ENCODE results near the gene SYMPK. TPM values are rescaled to one million over a fixed set of nuclear protein-coding genes. Genes with fewer than 3 reads are reported as not detected.

The SYMPK gene
- total RNA-seq, 4 donors from 2014 or later = 31.0 to 89.0 (median 57.4) TPM

GRCh38 chr19:45767881-45768654 is 94.9 kb downstream of the SYMPK start:
- peak overlapping the region; percentile 54 to 91 (median 83) for H3K4me3 ChIP-seq
- no peaks in the 10 kb centered on the region for H3K27me3 ChIP-seq
- H3K4me1 ChIP-seq = peaks cover 0 to 56% (median 38%) of the 10 kb centered on the region in 4 donors
- peak overlapping the region; percentile 91 to 99 (median 96) for H3K27ac ChIP-seq
- 0 to 1% methylated on average over 11 to 54 of the region's 102 CpGs for WGBS, 2 donors
- TF ChIP-seq CTCF (IDR thresholded peaks at IDR 0.05) (peak in 2 of 5 experiments; percentile 12 to 21), EP300 (IDR thresholded peaks at IDR 0.05) (peak in 1 of 2 donors; percentile 17), POLR2A (IDR thresholded peaks at IDR 0.05) (no peak)
- no peaks in the 10 kb centered on the region for H3K9me3 ChIP-seq
- DNase-seq (ENCODE audit: low spot score in 2 of 2) = peak in 1 of 2 donors; percentile 53
- H3K36me3 ChIP-seq = peaks cover 0 to 26% (median 0%) of the 10 kb centered on the region in 3 donors

GRCh38 chr19:45767410-45767880 is 95.5 kb downstream of the SYMPK start:
- H3K36me3 ChIP-seq = peaks cover 0 to 20% (median 0%) of the 10 kb centered on the region in 3 donors
- H3K4me1 ChIP-seq = peaks cover 0 to 56% (median 38%) of the 10 kb centered on the region in 4 donors
- TF ChIP-seq EP300 (IDR thresholded peaks at IDR 0.05) (peak; percentile 15 to 94), POLR2A (IDR thresholded peaks at IDR 0.05) (peak; percentile 50 to 84), CTCF (IDR thresholded peaks at IDR 0.05) (peak in 1 of 5 experiments; percentile 9)
- peak overlapping the region; percentile 91 to 99 (median 96) for H3K27ac ChIP-seq
- peak overlapping the region; percentile 54 to 91 (median 83) for H3K4me3 ChIP-seq
- H3K27me3 ChIP-seq = no peaks in the 10 kb centered on the region
- peak; percentile 81 to 82 for DNase-seq (ENCODE audit: low spot score in 2 of 2)
- 13 to 15% methylated on average over 30 to 31 of the region's 31 CpGs for WGBS, 2 donors
- no peaks in the 10 kb centered on the region for H3K9me3 ChIP-seq

- TF ChIP-seq CTCF (IDR thresholded peaks at IDR 0.05) = no peak
- no peak for TF ChIP-seq EP300 (IDR thresholded peaks at IDR 0.05)
- no peak for TF ChIP-seq POLR2A (IDR thresholded peaks at IDR 0.05)
- H3K27ac ChIP-seq = peak overlapping the region; percentile 91 to 99 (median 96)
- H3K27me3 ChIP-seq = no peaks in the 10 kb centered on the region
- H3K4me3 ChIP-seq = peak overlapping the region; percentile 54 to 91 (median 83)
- DNase-seq (ENCODE audit: low spot score in 2 of 2) = no peak
- peaks cover 0 to 56% (median 38%) of the 10 kb centered on the region in 4 donors for H3K4me1 ChIP-seq
- WGBS, 2 donors = 5 to 17% methylated on average over 3 to 6 of the region's 24 CpGs
- no peaks in the 10 kb centered on the region for H3K9me3 ChIP-seq
- peaks cover 0 to 17% (median 0%) of the 10 kb centered on the region in 3 donors for H3K36me3 ChIP-seq
Measured at GRCh38 chr19:45766869-45767346, 96.0 kb downstream of the SYMPK start.

GRCh38 chr19:45766296-45766868 is 96.6 kb downstream of the SYMPK start:
- peaks cover 0 to 51% (median 37%) of the 10 kb centered on the region in 4 donors for H3K4me1 ChIP-seq
- peak overlapping the region; percentile 91 to 99 (median 96) for H3K27ac ChIP-seq
- WGBS, 2 donors = 48 to 55% methylated on average over 10 to 12 of the region's 17 CpGs
- peaks cover 0 to 12% (median 0%) of the 10 kb centered on the region in 3 donors for H3K36me3 ChIP-seq
- H3K27me3 ChIP-seq = no peaks in the 10 kb centered on the region
- no peak for TF ChIP-seq POLR2A (IDR thresholded peaks at IDR 0.05)
- no peak for TF ChIP-seq EP300 (IDR thresholded peaks at IDR 0.05)
- TF ChIP-seq CTCF (IDR thresholded peaks at IDR 0.05) = no peak
- DNase-seq (ENCODE audit: low spot score in 2 of 2) = no peak
- H3K9me3 ChIP-seq = no peaks in the 10 kb centered on the region
- H3K4me3 ChIP-seq = peak overlapping the region; percentile 54 to 91 (median 83)
